Loucy (cell line): ENCODE measurements around the gene SLC10A3.

ENCODE experiments used
- H2AFZ ChIP-seq: fragments of 200-600 bp; sonication (generic); 2 replicates; pipeline ENCODE4 v1.6.0; 2016; ENCODE audit warnings: antibody characterized with exemption, mild to moderate bottlenecking, low read length, moderate library complexity
- H3F3A ChIP-seq: fragments of 200-600 bp; 2 replicates; pipeline ENCODE4 v1.6.0; 2016; ENCODE audit warnings: antibody characterized with exemption, low read depth, mild to moderate bottlenecking
- H3K27me3 ChIP-seq: fragments of 200-600 bp; sonication (generic); 2 replicates; pipeline ENCODE4 v1.6.1; 2014; ENCODE audit warnings: low read length, mild to moderate bottlenecking; ENCODE audit not compliant: insufficient read depth, poor library complexity, severe bottlenecking
- H3K36me3 ChIP-seq: fragments of 200-600 bp; sonication (generic); 2 replicates; pipeline ENCODE4 v1.6.1; 2016; ENCODE audit warnings: low read length; ENCODE audit not compliant: insufficient read depth
- H3K4me1 ChIP-seq: fragments of 200-600 bp; sonication (generic); 2 replicates; pipeline ENCODE4 v1.5.1; 2014; ENCODE audit warnings: low read length, mild to moderate bottlenecking; ENCODE audit not compliant: insufficient read depth, poor library complexity, severe bottlenecking
- H3K4me2 ChIP-seq: fragments of 200-600 bp; sonication (generic); 2 replicates; pipeline ENCODE4 v1.6.0; 2014; ENCODE audit warnings: antibody characterized with exemption, low read length, low read depth, mild to moderate bottlenecking; ENCODE audit not compliant: poor library complexity, severe bottlenecking
- H3K4me3 ChIP-seq: fragments of 200-600 bp; sonication (generic); 2 replicates; pipeline ENCODE4 v1.5.1; 2014; ENCODE audit warnings: low read length, mild to moderate bottlenecking, mixed read lengths; ENCODE audit not compliant: poor library complexity, severe bottlenecking
- H3K79me2 ChIP-seq: fragments of 200-600 bp; sonication (generic); 2 replicates; pipeline ENCODE4 v1.6.1; 2014; ENCODE audit warnings: low read length; ENCODE audit not compliant: insufficient read depth
- H3K9ac ChIP-seq: fragments of 200-600 bp; sonication (generic); 2 replicates; pipeline ENCODE4 v1.6.0; 2014; ENCODE audit warnings: mild to moderate bottlenecking, low read depth, low read length, moderate library complexity; ENCODE audit not compliant: poor library complexity, severe bottlenecking
- H3K9me2 ChIP-seq: fragments of 200-600 bp; sonication (generic); replicated peaks from 2 replicates; pipeline ENCODE4 v1.6.1; 2016; ENCODE audit warnings: low read depth, low read length, mixed read lengths
- H3K9me3 ChIP-seq: fragments of 200-600 bp; sonication (generic); 2 replicates; pipeline ENCODE4 v1.6.1; 2014; ENCODE audit warnings: mild to moderate bottlenecking, antibody characterized with exemption, low read length, low read depth; ENCODE audit not compliant: insufficient read depth
- H4K20me1 ChIP-seq: fragments of 200-600 bp; sonication (generic); 2 replicates; pipeline ENCODE4 v1.6.0; 2014; ENCODE audit warnings: antibody characterized with exemption, low read length, mild to moderate bottlenecking; ENCODE audit not compliant: insufficient read depth, poor library complexity, severe bottlenecking
- EZH2phosphoT487 ChIP-seq: fragments of 200-600 bp; IDR thresholded peaks from 2 replicates; pipeline ENCODE4 v1.6.1; 2018; ENCODE audit warnings: antibody characterized with exemption, mild to moderate bottlenecking, moderate library complexity, borderline replicate concordance
- TF ChIP-seq, protein P1 (sequence below): fragments of 200-600 bp; sonication (generic); conservative IDR thresholded peaks from 2 replicates; pipeline ENCODE4 v1.5.1; 2014; ENCODE audit warnings: mild to moderate bottlenecking, antibody characterized with exemption, low read length

SLC10A3 gene

DNA sequence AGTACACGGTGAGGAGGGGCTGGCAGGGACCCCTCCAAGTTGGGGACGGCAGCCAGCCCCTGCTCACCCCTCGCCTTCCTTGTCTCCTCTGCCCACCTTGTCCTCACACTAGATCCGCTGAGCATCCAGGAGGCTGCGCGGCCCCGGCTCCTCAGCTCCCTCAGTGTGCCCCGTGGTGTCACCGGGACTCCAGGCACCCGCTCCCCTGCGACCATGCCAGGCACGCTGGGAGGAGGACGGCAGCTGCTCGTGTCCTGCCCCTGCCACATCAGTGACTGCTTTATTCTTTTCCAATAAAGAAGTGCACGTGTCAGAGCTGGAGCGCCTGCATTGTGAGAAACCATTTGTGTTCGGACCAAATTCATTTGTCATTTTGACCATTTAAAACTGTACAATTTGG, 40.1 kb downstream of the SLC10A3 start:
- Histone ChIP-seq H3K9me3 (no peaks in the 10 kb centered on the region), H4K20me1 (no peaks in the 10 kb centered on the region), H3K36me3 (no peaks in the 10 kb centered on the region), H3K79me2 (no peaks in the 10 kb centered on the region), H3K4me3 (no peak overlapping the region), H3K9ac (no peak overlapping the region), H3K27me3 (no peaks in the 10 kb centered on the region), H3F3A (no peaks in the 10 kb centered on the region), H3K4me1 (no peaks in the 10 kb centered on the region), H2AFZ (no peak overlapping the region), H3K4me2 (no peak overlapping the region), H3K9me2 (no peaks in the 10 kb centered on the region)
- no peak for TF ChIP-seq EZH2phosphoT487
- TF ChIP-seq, protein P1, sequence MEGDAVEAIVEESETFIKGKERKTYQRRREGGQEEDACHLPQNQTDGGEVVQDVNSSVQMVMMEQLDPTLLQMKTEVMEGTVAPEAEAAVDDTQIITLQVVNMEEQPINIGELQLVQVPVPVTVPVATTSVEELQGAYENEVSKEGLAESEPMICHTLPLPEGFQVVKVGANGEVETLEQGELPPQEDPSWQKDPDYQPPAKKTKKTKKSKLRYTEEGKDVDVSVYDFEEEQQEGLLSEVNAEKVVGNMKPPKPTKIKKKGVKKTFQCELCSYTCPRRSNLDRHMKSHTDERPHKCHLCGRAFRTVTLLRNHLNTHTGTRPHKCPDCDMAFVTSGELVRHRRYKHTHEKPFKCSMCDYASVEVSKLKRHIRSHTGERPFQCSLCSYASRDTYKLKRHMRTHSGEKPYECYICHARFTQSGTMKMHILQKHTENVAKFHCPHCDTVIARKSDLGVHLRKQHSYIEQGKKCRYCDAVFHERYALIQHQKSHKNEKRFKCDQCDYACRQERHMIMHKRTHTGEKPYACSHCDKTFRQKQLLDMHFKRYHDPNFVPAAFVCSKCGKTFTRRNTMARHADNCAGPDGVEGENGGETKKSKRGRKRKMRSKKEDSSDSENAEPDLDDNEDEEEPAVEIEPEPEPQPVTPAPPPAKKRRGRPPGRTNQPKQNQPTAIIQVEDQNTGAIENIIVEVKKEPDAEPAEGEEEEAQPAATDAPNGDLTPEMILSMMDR: no peak

DNA sequence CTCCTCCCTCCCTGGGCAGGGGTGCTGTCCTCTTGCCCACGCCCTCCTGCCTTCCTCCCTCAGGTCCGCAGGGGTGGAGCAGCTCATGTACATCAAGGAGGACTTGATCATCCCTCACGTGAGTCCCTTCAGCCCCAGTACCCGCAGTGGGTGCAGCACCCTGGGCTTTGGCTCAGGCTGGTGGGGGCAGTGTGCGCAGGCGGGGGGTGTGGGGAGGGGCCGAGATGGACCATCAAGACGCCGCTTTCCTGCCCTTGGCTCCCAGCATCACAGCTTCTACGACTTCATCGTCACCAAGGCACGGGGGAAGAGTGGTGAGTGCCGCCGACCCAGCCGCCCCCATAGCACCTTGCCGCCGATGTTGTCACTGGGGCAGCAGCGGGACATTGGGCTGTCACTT, 40.8 kb downstream of the SLC10A3 start:
- Histone ChIP-seq H3K9me2 (no peaks in the 10 kb centered on the region), H3K4me1 (no peaks in the 10 kb centered on the region), H3K4me3 (no peak overlapping the region), H3K79me2 (peaks cover 6% of the 10 kb centered on the region; the same call in 1 of the 2 replicates), H3K9ac (no peak overlapping the region), H3K27me3 (no peaks in the 10 kb centered on the region), H3K36me3 (no peaks in the 10 kb centered on the region), H2AFZ (no peak overlapping the region), H3K4me2 (no peak overlapping the region), H4K20me1 (no peaks in the 10 kb centered on the region), H3K9me3 (no peaks in the 10 kb centered on the region), H3F3A (no peaks in the 10 kb centered on the region)
- no peak for TF ChIP-seq EZH2phosphoT487
- TF ChIP-seq, protein P1: no peak

DNA sequence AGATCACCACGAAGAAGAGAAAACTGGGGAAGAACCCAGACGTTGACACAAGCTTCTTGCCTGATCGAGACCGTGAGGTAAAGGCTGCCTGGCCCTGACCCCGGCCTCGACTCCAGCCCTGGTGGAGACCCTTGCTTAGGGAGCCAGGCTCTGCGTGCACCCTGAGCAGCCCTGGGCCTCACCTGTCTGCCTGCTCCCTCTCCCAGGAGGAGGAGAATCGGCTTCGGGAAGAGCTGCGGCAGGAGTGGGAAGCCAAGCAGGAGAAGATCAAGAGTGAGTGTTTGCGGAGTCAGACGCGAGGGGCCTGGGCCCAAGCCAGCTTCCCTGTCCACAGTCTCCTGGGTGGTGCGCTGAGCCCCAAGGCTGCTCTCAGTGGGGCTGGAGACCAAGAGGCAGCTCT, 41.9 kb downstream of the SLC10A3 start:
- Histone ChIP-seq H4K20me1 (no peaks in the 10 kb centered on the region), H3K27me3 (no peaks in the 10 kb centered on the region), H2AFZ (no peak overlapping the region), H3K4me1 (no peaks in the 10 kb centered on the region), H3K4me2 (no peak overlapping the region), H3K9ac (no peak overlapping the region), H3K4me3 (no peak overlapping the region), H3K9me2 (no peaks in the 10 kb centered on the region), H3F3A (no peaks in the 10 kb centered on the region), H3K36me3 (no peaks in the 10 kb centered on the region), H3K79me2 (peaks cover 9% of the 10 kb centered on the region; the same call in 1 of the 2 replicates), H3K9me3 (no peaks in the 10 kb centered on the region)
- TF ChIP-seq, protein P1: no peak
- no peak for TF ChIP-seq EZH2phosphoT487
